ENCODE data around the gene PLIN5.
A peak's percentile ranks its signal among the peaks of the same experiment; 100 is the strongest.
"Not testable (repeated sequence)": the region's sequence is repeated elsewhere in the genome, so short reads cannot be mapped to it uniquely, and the experiment has no call there.

Gene PLIN5

GRCh38 chr19:4567584-4568071 lies 32.6 kb upstream of the PLIN5 start:
- peak; percentile 81 for DNase-seq
- ATAC-seq: peak; percentile 52

- DNase-seq (no peak), ATAC-seq (no peak)
These were observed 31.5 kb upstream of the PLIN5 start for GRCh38 chr19:4566402-4567051.

- not testable (repeated sequence) for ATAC-seq, DNase-seq
These were observed 28.5 kb upstream of the PLIN5 start for GRCh38 chr19:4563562-4563961.

- DNase-seq, ATAC-seq: not testable (repeated sequence)
These were observed 27.1 kb upstream of the PLIN5 start for GRCh38 chr19:4562085-4562484.

- no peak for ATAC-seq
These were observed 24.5 kb upstream of the PLIN5 start, which contains the start of gene SEMA6B for GRCh38 chr19:4559569-4559968. Gene SEMA6B, minus strand, starts transcription at chr19:4559684. Its CDS starts 1,227 bp downstream, at chr19:4558457.

GRCh38 chr19:4557971-4558941 lies 23.2 kb upstream of the PLIN5 start:
- DNase-seq (peak; percentile 59), ATAC-seq (no peak)

More at GRCh38 chr19:4559569-4559968, 24.5 kb upstream of the PLIN5 start, which contains the start of gene SEMA6B:
- DNase-seq: no peak

GRCh38 chr19:4557144-4557970 lies 22.3 kb upstream of the PLIN5 start:
- no peak for ATAC-seq
- peak; percentile 48 for DNase-seq

GRCh38 chr19:4556597-4557127 lies 21.6 kb upstream of the PLIN5 start:
- ATAC-seq: peak; percentile 21
- peak; percentile 64 for DNase-seq

GRCh38 chr19:4555657-4556561 lies 20.9 kb upstream of the PLIN5 start:
- no peak for ATAC-seq

GRCh38 chr19:4554717-4555116 lies 19.7 kb upstream of the PLIN5 start:
- no peak for ATAC-seq
- DNase-seq: no peak

More at GRCh38 chr19:4555657-4556561, 20.9 kb upstream of the PLIN5 start:
- DNase-seq: no peak

GRCh38 chr19:4553775-4554174 lies 18.8 kb upstream of the PLIN5 start:
- ATAC-seq (no peak), DNase-seq (no peak)

- ATAC-seq (no peak), DNase-seq (no peak)
These were observed 18.2 kb upstream of the PLIN5 start for GRCh38 chr19:4553092-4553695.

- ATAC-seq (no peak), DNase-seq (no peak)
These were observed 17.4 kb upstream of the PLIN5 start for GRCh38 chr19:4552525-4552819.

- DNase-seq: no peak
- ATAC-seq: no peak
These were observed 15.5 kb upstream of the PLIN5 start for GRCh38 chr19:4550479-4551050.

- ATAC-seq: no peak
- DNase-seq: no peak
These were observed 15.0 kb upstream of the PLIN5 start for GRCh38 chr19:4550018-4550417.

- no peak for DNase-seq
- no peak for ATAC-seq
These were observed 13.2 kb upstream of the PLIN5 start for GRCh38 chr19:4548238-4548584.

- ATAC-seq: peak; percentile 50
- peak; percentile 46 for DNase-seq
These were observed 12.5 kb upstream of the PLIN5 start for GRCh38 chr19:4547303-4548237.

GRCh38 chr19:4543842-4544647 lies 9.0 kb upstream of the PLIN5 start:
- ATAC-seq (no peak), DNase-seq (no peak)
